ENCODE measurements around the gene PPP3CB.

PPP3CB gene

GRCh38 chr10:73495884-73496674, at the start of gene PPP3CB:
Gene PPP3CB, minus strand, starts transcription at chr10:73496024. Its CDS starts 135 bp downstream, at chr10:73495889.
- DNase-seq: peak; percentile 25

- DNase-seq: no peak
Measured at GRCh38 chr10:73545357-73545756, 49.5 kb upstream of the PPP3CB start.

GRCh38 chr10:73537709-73538108, 41.9 kb upstream of the PPP3CB start:
- no peak for DNase-seq

- DNase-seq: no peak
Measured at GRCh38 chr10:73537288-73537687, 41.5 kb upstream of the PPP3CB start.

GRCh38 chr10:73534857-73535256, 39.0 kb upstream of the PPP3CB start:
- DNase-seq: no peak

- DNase-seq: peak; percentile 21
Measured at GRCh38 chr10:73529089-73529832, 33.4 kb upstream of the PPP3CB start.

- no peak for DNase-seq
Measured at GRCh38 chr10:73522263-73522662, 26.4 kb upstream of the PPP3CB start.

GRCh38 chr10:73519336-73519735, 23.5 kb upstream of the PPP3CB start:
- no peak for DNase-seq

- no peak for DNase-seq
Measured at GRCh38 chr10:73517166-73517888, 21.5 kb upstream of the PPP3CB start.

- DNase-seq: no peak
Measured at GRCh38 chr10:73512207-73512743, 16.5 kb upstream of the PPP3CB start.

GRCh38 chr10:73509695-73510094, 13.9 kb upstream of the PPP3CB start:
- DNase-seq: no peak

- no peak for DNase-seq
Measured at GRCh38 chr10:73506491-73506890, 10.7 kb upstream of the PPP3CB start.

GRCh38 chr10:73506074-73506473, 10.2 kb upstream of the PPP3CB start:
- no peak for DNase-seq

- no peak for DNase-seq
Measured at GRCh38 chr10:73503037-73503436, 7.2 kb upstream of the PPP3CB start.

- no peak for DNase-seq
Measured at GRCh38 chr10:73501651-73502050, 5.8 kb upstream of the PPP3CB start.

- no peak for DNase-seq
Measured at GRCh38 chr10:73497623-73498022, 1.8 kb upstream of the PPP3CB start.

- peak; percentile 24 for DNase-seq
Measured at GRCh38 chr10:73495226-73495883, 469 bp downstream of the PPP3CB start.

- DNase-seq: no peak
Measured at GRCh38 chr10:73494877-73495225, 973 bp downstream of the PPP3CB start.

- no peak for DNase-seq
Measured at GRCh38 chr10:73494213-73494612, 1.6 kb downstream of the PPP3CB start.

GRCh38 chr10:73493781-73494180, 2.0 kb downstream of the PPP3CB start:
- no peak for DNase-seq

- DNase-seq: no peak
Measured at GRCh38 chr10:73486601-73487000, 9.2 kb downstream of the PPP3CB start.

- DNase-seq: no peak
Measured at GRCh38 chr10:73485320-73485719, 10.5 kb downstream of the PPP3CB start.

- no peak for DNase-seq
Measured at GRCh38 chr10:73480158-73480557, 15.7 kb downstream of the PPP3CB start.

Measured in SIG-M5 (cell line).